ENCODE data around the gene ITGA3. TPM values are rescaled to one million over a fixed set of nuclear protein-coding genes. Genes with fewer than 3 reads are reported as not detected.
A peak's percentile ranks its signal among the peaks of the same experiment; 100 is the strongest.

The ITGA3 gene
- total and polyA plus RNA-seq, 2 of the 13 experiments (the other 11 are each of a cell fraction or from before 2014, with no cell fraction given), result 0.48 to 0.69 TPM

GRCh38 chr17:50079334-50080095 lies 23.6 kb downstream of the ITGA3 start (continued):
- TF ChIP-seq ZNF503 (CRISPR knock-in tag; IDR thresholded peaks at IDR 0.05) (no peak), PHF8 (CRISPR knock-in tag; IDR thresholded peaks at IDR 0.05) (no peak), MAX (IDR thresholded peaks at IDR 0.05) (peak; percentile 77; the same call in 1 of the 2 replicates), BCL3 (CRISPR knock-in tag; IDR thresholded peaks at IDR 0.05) (no peak), EP300 (IDR thresholded peaks at IDR 0.05; ENCODE audit: low read depth in 2 of 2, low read length in 2 of 2) (no peak), EP300 (CRISPR knock-in tag; IDR thresholded peaks at IDR 0.05; ENCODE audit: borderline replicate concordance) (no peak), ZNF329 (CRISPR knock-in tag; IDR thresholded peaks at IDR 0.05; ENCODE audit: low read depth) (no peak; the same call in 1 of the 2 replicates), ATF7-NPFF (CRISPR knock-in tag; IDR thresholded peaks at IDR 0.05; ENCODE audit: low read depth) (no peak), ZNF275 (CRISPR knock-in tag; IDR thresholded peaks at IDR 0.05; ENCODE audit: borderline replicate concordance) (no peak), ZBTB4 (CRISPR knock-in tag; IDR thresholded peaks at IDR 0.05; ENCODE audit: borderline replicate concordance) (no peak), RNF219 (CRISPR knock-in tag; IDR thresholded peaks at IDR 0.05) (no peak), GABPB1 (CRISPR knock-in tag; IDR thresholded peaks at IDR 0.05) (peak; percentile 46), SRSF4 (IDR thresholded peaks at IDR 0.05; ENCODE audit: low read depth, low read length, poor library complexity, severe bottlenecking) (no peak), CREBL2 (CRISPR knock-in tag; IDR thresholded peaks at IDR 0.05; ENCODE audit: borderline replicate concordance) (no peak), SRY (CRISPR knock-in tag; IDR thresholded peaks at IDR 0.05) (no peak), NKX3-1 (CRISPR knock-in tag; IDR thresholded peaks at IDR 0.05) (no peak), ZNF709 (CRISPR knock-in tag; IDR thresholded peaks at IDR 0.05) (no peak), HNF4A (CRISPR knock-in tag; IDR thresholded peaks at IDR 0.05) (no peak)
